ENCODE results near the gene TIGD7. TPM values are rescaled to one million over a fixed set of nuclear protein-coding genes. Genes with fewer than 3 reads are reported as not detected.
"Not testable (repeated sequence)": the region's sequence is repeated elsewhere in the genome, so short reads cannot be mapped to it uniquely, and the experiment has no call there.

The TIGD7 gene
- total RNA-seq, 1 donor from 2014 or later, result 7.1 TPM

DNA sequence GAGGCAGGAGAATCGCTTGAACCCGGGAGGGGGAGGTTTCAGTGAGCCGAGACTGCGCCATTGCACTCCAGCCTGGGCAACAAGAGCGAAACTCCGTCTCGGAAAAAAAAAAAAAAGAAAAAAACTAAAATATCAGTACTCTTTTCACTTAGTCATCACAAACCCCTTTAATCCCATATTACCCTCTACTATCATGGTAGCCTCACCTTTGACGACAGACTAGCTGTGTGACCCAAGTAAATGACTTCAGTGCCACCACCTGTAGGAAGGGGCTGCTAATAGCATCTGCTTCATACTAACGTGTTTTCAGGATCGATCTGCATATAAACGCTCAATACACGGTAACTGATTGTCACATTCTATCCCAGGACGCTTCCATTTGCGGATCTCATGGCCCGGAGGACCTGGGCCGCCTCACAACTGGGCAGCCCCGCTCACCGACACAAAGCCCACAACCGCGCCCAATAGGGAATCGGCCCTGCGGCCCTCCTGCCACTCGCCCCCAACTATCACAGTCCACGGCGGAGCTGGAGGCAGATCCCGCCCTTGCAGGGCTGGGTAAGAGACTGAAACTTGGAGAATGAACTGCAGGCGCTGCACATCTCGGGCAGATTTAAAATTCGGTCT, 23.0 kb downstream of the TIGD7 start:
- H3K27ac Mint-ChIP-seq (ENCODE audit: unreplicated experiment), result peak overlapping the region; percentile 99
- peaks cover 29% of the 10 kb centered on the region for H3K4me1 Mint-ChIP-seq (ENCODE audit: low read depth)
- TF ChIP-seq, protein P1, sequence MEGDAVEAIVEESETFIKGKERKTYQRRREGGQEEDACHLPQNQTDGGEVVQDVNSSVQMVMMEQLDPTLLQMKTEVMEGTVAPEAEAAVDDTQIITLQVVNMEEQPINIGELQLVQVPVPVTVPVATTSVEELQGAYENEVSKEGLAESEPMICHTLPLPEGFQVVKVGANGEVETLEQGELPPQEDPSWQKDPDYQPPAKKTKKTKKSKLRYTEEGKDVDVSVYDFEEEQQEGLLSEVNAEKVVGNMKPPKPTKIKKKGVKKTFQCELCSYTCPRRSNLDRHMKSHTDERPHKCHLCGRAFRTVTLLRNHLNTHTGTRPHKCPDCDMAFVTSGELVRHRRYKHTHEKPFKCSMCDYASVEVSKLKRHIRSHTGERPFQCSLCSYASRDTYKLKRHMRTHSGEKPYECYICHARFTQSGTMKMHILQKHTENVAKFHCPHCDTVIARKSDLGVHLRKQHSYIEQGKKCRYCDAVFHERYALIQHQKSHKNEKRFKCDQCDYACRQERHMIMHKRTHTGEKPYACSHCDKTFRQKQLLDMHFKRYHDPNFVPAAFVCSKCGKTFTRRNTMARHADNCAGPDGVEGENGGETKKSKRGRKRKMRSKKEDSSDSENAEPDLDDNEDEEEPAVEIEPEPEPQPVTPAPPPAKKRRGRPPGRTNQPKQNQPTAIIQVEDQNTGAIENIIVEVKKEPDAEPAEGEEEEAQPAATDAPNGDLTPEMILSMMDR (IDR thresholded peaks at IDR 0.05), result peak; percentile 8
- peak overlapping the region; percentile 93 for H3K4me3 Mint-ChIP-seq (ENCODE audit: unreplicated experiment)
- no peak for DNase-seq (ENCODE audit: low spot score)
- H3K36me3 Mint-ChIP-seq (ENCODE audit: low read depth), result peaks cover 16% of the 10 kb centered on the region
- H3K9me3 Mint-ChIP-seq (ENCODE audit: low read depth), result peaks cover 11% of the 10 kb centered on the region
- peaks cover 2% of the 10 kb centered on the region for H3K27me3 Mint-ChIP-seq (ENCODE audit: low read depth)

DNA sequence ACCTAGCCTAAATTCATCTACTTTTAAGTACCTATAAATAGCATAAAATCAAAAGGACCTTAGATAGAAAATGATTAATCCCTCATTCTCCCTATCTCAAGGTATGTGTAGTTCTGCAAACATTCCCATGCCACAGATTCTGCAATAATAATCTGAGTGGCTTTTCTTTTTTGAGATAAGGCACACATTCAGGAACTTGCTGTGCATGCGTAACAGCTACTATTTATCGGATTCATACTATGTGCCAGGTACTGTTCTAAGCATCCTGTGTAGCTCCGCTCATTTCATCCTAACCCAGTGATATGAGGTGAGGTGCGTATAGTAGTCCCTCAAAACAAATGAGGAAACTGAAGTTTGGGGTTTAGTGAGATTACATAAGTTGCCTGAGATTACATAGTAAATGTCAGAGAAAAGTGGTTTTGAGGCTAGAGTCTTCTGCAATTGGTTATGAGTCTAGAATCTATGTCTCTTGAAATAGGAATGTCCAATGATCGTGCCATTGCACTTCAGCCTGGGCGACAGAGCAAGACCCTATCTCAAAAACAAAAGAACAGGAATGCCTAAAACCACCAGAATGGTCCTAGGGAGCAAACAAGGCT, 23.9 kb downstream of the TIGD7 start:
- peaks cover 29% of the 10 kb centered on the region for H3K4me1 Mint-ChIP-seq (ENCODE audit: low read depth)
- TF ChIP-seq, protein P1 (IDR thresholded peaks at IDR 0.05), result no peak
- H3K36me3 Mint-ChIP-seq (ENCODE audit: low read depth), result peaks cover 8% of the 10 kb centered on the region
- H3K27ac Mint-ChIP-seq (ENCODE audit: unreplicated experiment), result no peak overlapping the region
- no peak for DNase-seq (ENCODE audit: low spot score)
- peak overlapping the region; percentile 93 for H3K4me3 Mint-ChIP-seq (ENCODE audit: unreplicated experiment)
- H3K9me3 Mint-ChIP-seq (ENCODE audit: low read depth), result peaks cover 5% of the 10 kb centered on the region
- peaks cover 3% of the 10 kb centered on the region for H3K27me3 Mint-ChIP-seq (ENCODE audit: low read depth)

DNA sequence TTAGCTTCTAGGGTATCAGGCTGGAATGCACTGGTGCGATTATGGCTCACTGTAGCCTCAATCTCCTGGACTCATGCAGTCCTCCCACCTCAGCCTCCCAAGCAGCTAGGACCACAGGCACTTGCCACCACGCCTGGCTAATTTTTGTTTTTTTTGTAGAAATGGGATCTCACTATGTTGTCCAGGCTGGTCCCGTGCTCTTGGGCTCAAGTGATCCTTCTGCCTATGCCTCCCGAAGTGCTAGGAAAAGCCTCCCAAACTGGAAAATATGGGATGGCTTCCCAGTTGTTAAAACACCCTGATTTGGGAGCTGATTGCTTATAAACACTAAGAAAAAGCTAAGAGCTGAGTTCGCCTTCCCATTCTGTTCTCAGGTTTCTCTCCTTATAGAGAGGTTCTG, 28.6 kb downstream of the TIGD7 start:
- peaks cover 5% of the 10 kb centered on the region for H3K27me3 Mint-ChIP-seq (ENCODE audit: low read depth)
- H3K9me3 Mint-ChIP-seq (ENCODE audit: low read depth), result no peaks in the 10 kb centered on the region
- TF ChIP-seq, protein P1 (IDR thresholded peaks at IDR 0.05), result no peak
- H3K4me1 Mint-ChIP-seq (ENCODE audit: low read depth), result no peaks in the 10 kb centered on the region
- no peak for DNase-seq (ENCODE audit: low spot score)
- H3K36me3 Mint-ChIP-seq (ENCODE audit: low read depth), result no peaks in the 10 kb centered on the region
- H3K4me3 Mint-ChIP-seq (ENCODE audit: unreplicated experiment), result no peak overlapping the region
- no peak overlapping the region for H3K27ac Mint-ChIP-seq (ENCODE audit: unreplicated experiment)

DNA sequence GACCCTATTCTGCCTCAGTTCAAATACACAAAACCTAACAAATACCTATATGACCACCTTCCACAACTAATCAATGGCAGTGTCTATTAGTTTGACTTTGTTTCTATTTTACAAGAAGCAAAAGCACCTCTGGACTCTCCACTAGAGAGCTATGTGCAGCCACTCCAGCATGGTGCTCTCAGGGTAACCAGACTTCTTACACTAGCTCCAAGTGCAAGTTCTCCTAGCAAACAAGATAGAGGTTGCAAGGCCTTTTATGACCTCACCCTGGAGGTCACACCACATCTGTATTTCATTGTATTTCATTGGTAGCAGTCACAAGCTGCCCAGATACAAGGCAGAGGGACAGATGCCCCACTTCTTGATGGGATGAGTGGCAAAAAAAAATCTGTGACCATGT, 30.3 kb downstream of the TIGD7 start:
- H3K4me3 Mint-ChIP-seq (ENCODE audit: unreplicated experiment), result no peak overlapping the region
- H3K27me3 Mint-ChIP-seq (ENCODE audit: low read depth), result peaks cover 5% of the 10 kb centered on the region
- TF ChIP-seq, protein P1 (IDR thresholded peaks at IDR 0.05), result no peak
- no peaks in the 10 kb centered on the region for H3K4me1 Mint-ChIP-seq (ENCODE audit: low read depth)
- no peaks in the 10 kb centered on the region for H3K36me3 Mint-ChIP-seq (ENCODE audit: low read depth)
- no peak for DNase-seq (ENCODE audit: low spot score)
- H3K27ac Mint-ChIP-seq (ENCODE audit: unreplicated experiment), result no peak overlapping the region
- no peaks in the 10 kb centered on the region for H3K9me3 Mint-ChIP-seq (ENCODE audit: low read depth)

DNA sequence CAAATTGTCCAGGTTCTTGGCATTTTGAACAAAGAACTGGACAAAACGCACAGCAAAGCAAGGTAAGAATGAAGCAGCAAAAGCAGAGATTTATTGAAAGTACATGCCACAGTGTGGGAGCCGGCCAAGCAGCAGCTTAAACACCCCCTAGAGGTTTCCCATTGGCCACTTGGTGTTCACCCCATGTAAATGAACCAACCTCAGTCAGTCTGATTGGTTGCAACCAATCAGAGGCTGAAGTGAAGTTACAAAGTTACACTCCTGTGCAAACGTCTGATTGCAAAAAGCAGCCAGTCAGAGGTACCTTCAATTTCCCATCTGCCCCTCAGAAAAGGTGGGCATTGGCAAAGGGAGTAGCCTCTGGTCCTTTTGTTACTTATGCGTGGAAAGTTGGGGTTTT, 30.7 kb downstream of the TIGD7 start:
- no peaks in the 10 kb centered on the region for H3K9me3 Mint-ChIP-seq (ENCODE audit: low read depth)
- no peaks in the 10 kb centered on the region for H3K36me3 Mint-ChIP-seq (ENCODE audit: low read depth)
- peaks cover 5% of the 10 kb centered on the region for H3K27me3 Mint-ChIP-seq (ENCODE audit: low read depth)
- H3K4me1 Mint-ChIP-seq (ENCODE audit: low read depth), result no peaks in the 10 kb centered on the region
- H3K27ac Mint-ChIP-seq (ENCODE audit: unreplicated experiment), result no peak overlapping the region
- no peak overlapping the region for H3K4me3 Mint-ChIP-seq (ENCODE audit: unreplicated experiment)
- no peak for DNase-seq (ENCODE audit: low spot score)
- TF ChIP-seq, protein P1 (IDR thresholded peaks at IDR 0.05), result no peak

DNA sequence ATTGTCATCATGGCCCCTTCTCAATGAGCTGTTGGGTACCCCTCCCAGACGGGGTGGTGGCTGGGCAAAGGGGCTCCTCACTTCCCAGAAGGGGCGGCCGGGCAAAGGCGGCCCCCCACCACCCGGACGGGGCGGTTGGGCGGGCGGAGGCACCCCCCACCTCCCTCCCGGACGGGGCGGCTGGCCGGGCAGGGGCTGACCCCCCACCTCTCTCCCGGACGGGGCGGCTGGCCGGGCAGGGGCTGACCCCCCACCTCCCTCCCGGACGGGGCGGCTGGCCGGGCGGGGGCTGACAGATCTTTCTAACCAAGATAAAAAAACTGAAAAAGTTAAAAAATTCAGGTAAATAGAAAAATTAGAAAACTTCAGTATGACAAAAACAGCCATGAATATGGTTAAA, 33.9 kb downstream of the TIGD7 start:
- not testable (repeated sequence) for H3K4me3 Mint-ChIP-seq (ENCODE audit: unreplicated experiment); H3K4me1 Mint-ChIP-seq (ENCODE audit: low read depth)

DNA sequence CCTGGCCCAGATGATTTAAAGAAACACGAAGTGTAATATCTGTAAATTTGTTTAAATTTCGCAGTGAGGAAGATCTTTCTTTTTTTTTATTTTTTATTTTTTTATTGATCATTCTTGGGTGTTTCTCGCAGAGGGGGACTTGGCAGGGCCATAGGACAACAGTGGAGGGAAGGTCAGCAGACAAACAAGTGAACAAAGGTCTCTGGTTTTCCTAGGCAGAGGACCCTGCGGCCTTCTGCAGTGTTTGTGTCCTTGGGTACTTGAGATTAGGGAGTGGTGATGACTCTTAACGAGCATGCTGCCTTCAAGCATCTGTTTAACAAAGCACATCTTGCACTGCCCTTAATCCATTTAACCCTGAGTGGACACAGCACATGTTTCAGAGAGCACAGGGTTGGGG, 34.5 kb downstream of the TIGD7 start:
- H3K36me3 Mint-ChIP-seq (ENCODE audit: low read depth); H3K27ac Mint-ChIP-seq (ENCODE audit: unreplicated experiment); H3K4me1 Mint-ChIP-seq (ENCODE audit: low read depth); H3K27me3 Mint-ChIP-seq (ENCODE audit: low read depth); DNase-seq (ENCODE audit: low spot score); H3K4me3 Mint-ChIP-seq (ENCODE audit: unreplicated experiment); H3K9me3 Mint-ChIP-seq (ENCODE audit: low read depth): not testable (repeated sequence)

More for the DNA sequence above, 33.9 kb downstream of the TIGD7 start:
- H3K9me3 Mint-ChIP-seq (ENCODE audit: low read depth); H3K27me3 Mint-ChIP-seq (ENCODE audit: low read depth); H3K36me3 Mint-ChIP-seq (ENCODE audit: low read depth); DNase-seq (ENCODE audit: low spot score); H3K27ac Mint-ChIP-seq (ENCODE audit: unreplicated experiment): not testable (repeated sequence)
